ENCODE results near the gene PGAP2.

PGAP2 gene

GRCh38 chr11:3836903-3837302 is 28.5 kb downstream of the PGAP2 start:
- no peaks in the 10 kb centered on the region for H3K9me3 ChIP-seq (ENCODE audit: control insufficient read depth, low read depth, low read length)
- H3K4me1 ChIP-seq (ENCODE audit: control insufficient read depth, low read depth, low read length): peaks cover 20% of the 10 kb centered on the region
- peaks cover 1% of the 10 kb centered on the region for H3K27me3 ChIP-seq (ENCODE audit: control insufficient read depth, insufficient read depth, low read length)
- no peak overlapping the region for H3K9ac ChIP-seq (ENCODE audit: low read length)
- peaks cover 4% of the 10 kb centered on the region for H3K36me3 ChIP-seq (ENCODE audit: control insufficient read depth, low read depth, low read length)
- no peak overlapping the region for H3K27ac ChIP-seq (ENCODE audit: low read length)
- no peak overlapping the region for H3K4me3 ChIP-seq (ENCODE audit: low read length)

GRCh38 chr11:3837793-3838192 is 29.4 kb downstream of the PGAP2 start:
- H3K27me3 ChIP-seq (ENCODE audit: control insufficient read depth, insufficient read depth, low read length): peaks cover 5% of the 10 kb centered on the region
- no peaks in the 10 kb centered on the region for H3K36me3 ChIP-seq (ENCODE audit: control insufficient read depth, low read depth, low read length)
- H3K4me3 ChIP-seq (ENCODE audit: low read length): no peak overlapping the region
- H3K9me3 ChIP-seq (ENCODE audit: control insufficient read depth, low read depth, low read length): no peaks in the 10 kb centered on the region
- peaks cover 20% of the 10 kb centered on the region for H3K4me1 ChIP-seq (ENCODE audit: control insufficient read depth, low read depth, low read length)
- no peak overlapping the region for H3K27ac ChIP-seq (ENCODE audit: low read length)
- no peak overlapping the region for H3K9ac ChIP-seq (ENCODE audit: low read length)

GRCh38 chr11:3838504-3838903 is 30.1 kb downstream of the PGAP2 start:
- no peak overlapping the region for H3K9ac ChIP-seq (ENCODE audit: low read length)
- H3K27ac ChIP-seq (ENCODE audit: low read length): no peak overlapping the region
- no peaks in the 10 kb centered on the region for H3K9me3 ChIP-seq (ENCODE audit: control insufficient read depth, low read depth, low read length)
- H3K4me3 ChIP-seq (ENCODE audit: low read length): no peak overlapping the region
- peaks cover 5% of the 10 kb centered on the region for H3K27me3 ChIP-seq (ENCODE audit: control insufficient read depth, insufficient read depth, low read length)
- H3K36me3 ChIP-seq (ENCODE audit: control insufficient read depth, low read depth, low read length): no peaks in the 10 kb centered on the region
- peaks cover 20% of the 10 kb centered on the region for H3K4me1 ChIP-seq (ENCODE audit: control insufficient read depth, low read depth, low read length)

- Histone ChIP-seq H3K4me3 (ENCODE audit: low read length) (peak overlapping the region; percentile 77), H3K27me3 (ENCODE audit: control insufficient read depth, insufficient read depth, low read length) (peaks cover 5% of the 10 kb centered on the region), H3K9ac (ENCODE audit: low read length) (peak overlapping the region; percentile 58), H3K27ac (ENCODE audit: low read length) (no peak overlapping the region), H3K9me3 (ENCODE audit: control insufficient read depth, low read depth, low read length) (no peaks in the 10 kb centered on the region), H3K4me1 (ENCODE audit: control insufficient read depth, low read depth, low read length) (peaks cover 9% of the 10 kb centered on the region), H3K36me3 (ENCODE audit: control insufficient read depth, low read depth, low read length) (no peaks in the 10 kb centered on the region)
Observed at GRCh38 chr11:3840004-3840869, 31.9 kb downstream of the PGAP2 start.

DNA sequence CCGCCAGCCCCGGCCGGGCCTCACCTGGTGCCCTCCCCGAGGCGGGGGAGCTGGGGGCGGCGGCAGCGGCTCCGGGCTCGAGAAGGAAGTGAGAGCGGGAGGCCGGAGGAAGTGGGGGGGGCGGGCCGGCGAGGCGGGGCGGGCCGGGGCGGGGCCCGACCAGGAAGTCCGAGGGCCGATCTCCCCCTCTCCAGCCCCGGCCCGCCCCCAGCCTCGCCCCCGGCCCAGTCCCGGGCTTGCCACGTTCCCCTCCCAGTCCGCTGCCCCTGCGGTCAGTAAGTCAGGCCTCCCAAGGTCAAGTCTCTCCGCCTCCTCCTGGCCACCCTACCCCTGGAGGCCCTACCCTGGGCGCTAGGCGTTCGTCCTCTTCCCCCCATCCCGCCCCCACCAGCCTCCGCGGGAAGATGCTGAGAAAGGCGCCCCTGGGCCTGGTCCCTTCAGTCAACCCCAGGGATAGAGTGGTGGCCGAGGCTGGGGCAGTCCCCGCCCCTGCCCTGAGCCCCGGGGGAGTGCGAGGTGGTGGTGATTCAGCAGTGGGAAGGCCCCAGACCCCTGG is 32.6 kb downstream of the PGAP2 start, which contains the start of gene RHOG:
Gene RHOG, minus strand, starts transcription at position 90 of the 556 bp plus-strand sequence. CDS start 12,821 bp downstream, outside the sequence.
- Histone ChIP-seq H3K4me3 (ENCODE audit: low read length) (peak within 1 kb of the TSS; percentile 77), H3K27me3 (ENCODE audit: control insufficient read depth, insufficient read depth, low read length) (peaks cover 5% of the 10 kb centered on the region), H3K4me1 (ENCODE audit: control insufficient read depth, low read depth, low read length) (peaks cover 7% of the 10 kb centered on the region), H3K9ac (ENCODE audit: low read length) (peak within 1 kb of the TSS; percentile 58), H3K9me3 (ENCODE audit: control insufficient read depth, low read depth, low read length) (no peaks in the 10 kb centered on the region), H3K36me3 (ENCODE audit: control insufficient read depth, low read depth, low read length) (no peaks in the 10 kb centered on the region), H3K27ac (ENCODE audit: low read length) (no peak within 1 kb of the TSS)

DNA sequence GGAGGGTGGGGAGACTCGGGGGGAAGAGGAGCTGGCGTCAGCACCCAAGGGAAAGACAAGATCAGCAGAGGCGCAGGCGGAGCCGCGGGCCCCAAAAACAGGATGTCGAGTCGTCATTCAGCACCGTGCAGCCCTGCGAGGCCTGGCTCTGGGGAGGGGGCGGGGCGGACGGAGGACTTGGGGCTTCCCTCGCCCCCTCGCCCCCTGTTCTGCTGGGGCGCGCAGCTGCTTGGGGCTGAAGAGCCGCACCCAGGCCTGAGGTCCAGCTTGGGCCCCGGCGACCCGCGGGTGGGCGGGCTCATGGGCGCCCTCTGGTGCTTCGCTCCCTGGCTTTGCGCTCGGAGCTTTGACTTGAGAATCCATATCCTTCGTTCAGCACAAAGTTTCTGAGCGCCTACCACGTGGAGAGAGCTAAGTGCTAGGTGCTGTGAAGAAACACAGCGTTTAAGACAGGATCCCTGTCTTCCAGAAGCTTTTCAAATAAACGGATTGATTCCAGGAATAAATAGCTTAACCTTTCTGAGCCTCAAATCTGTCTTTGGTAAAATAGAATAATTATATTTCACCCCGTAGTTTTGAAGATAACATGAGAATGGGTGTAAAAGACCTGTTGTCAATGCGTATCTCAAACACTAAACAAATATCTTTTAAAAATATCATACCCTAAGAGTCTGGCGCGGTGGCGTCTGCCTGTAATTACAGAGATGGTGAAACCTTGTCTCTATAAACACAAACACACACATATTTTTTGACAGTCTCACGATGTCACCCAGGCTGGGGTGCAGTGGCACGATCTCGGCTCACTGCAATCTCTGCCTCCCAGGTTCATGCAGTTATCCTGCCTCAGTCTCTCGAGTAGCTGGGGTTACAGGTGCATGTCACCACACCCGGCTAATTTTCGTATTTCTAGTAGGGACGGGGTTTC is 33.3 kb downstream of the PGAP2 start:
- H3K4me3 ChIP-seq (ENCODE audit: low read length): peak overlapping the region; percentile 77
- H3K27me3 ChIP-seq (ENCODE audit: control insufficient read depth, insufficient read depth, low read length): peaks cover 5% of the 10 kb centered on the region
- no peaks in the 10 kb centered on the region for H3K9me3 ChIP-seq (ENCODE audit: control insufficient read depth, low read depth, low read length)
- H3K4me1 ChIP-seq (ENCODE audit: control insufficient read depth, low read depth, low read length): peaks cover 7% of the 10 kb centered on the region
- H3K36me3 ChIP-seq (ENCODE audit: control insufficient read depth, low read depth, low read length): no peaks in the 10 kb centered on the region
- no peak overlapping the region for H3K27ac ChIP-seq (ENCODE audit: low read length)
- H3K9ac ChIP-seq (ENCODE audit: low read length): peak overlapping the region; percentile 42

GRCh38 chr11:3843326-3843725 is 35.0 kb downstream of the PGAP2 start:
- Histone ChIP-seq H3K36me3 (ENCODE audit: control insufficient read depth, low read depth, low read length) (no peaks in the 10 kb centered on the region), H3K4me3 (ENCODE audit: low read length) (no peak overlapping the region), H3K27me3 (ENCODE audit: control insufficient read depth, insufficient read depth, low read length) (peaks cover 5% of the 10 kb centered on the region), H3K9ac (ENCODE audit: low read length) (no peak overlapping the region), H3K9me3 (ENCODE audit: control insufficient read depth, low read depth, low read length) (no peaks in the 10 kb centered on the region), H3K27ac (ENCODE audit: low read length) (no peak overlapping the region), H3K4me1 (ENCODE audit: control insufficient read depth, low read depth, low read length) (peaks cover 7% of the 10 kb centered on the region)

GRCh38 chr11:3845246-3845645 is 36.9 kb downstream of the PGAP2 start:
- H3K4me1 ChIP-seq (ENCODE audit: control insufficient read depth, low read depth, low read length): peaks cover 3% of the 10 kb centered on the region
- H3K27ac ChIP-seq (ENCODE audit: low read length): no peak overlapping the region
- no peaks in the 10 kb centered on the region for H3K9me3 ChIP-seq (ENCODE audit: control insufficient read depth, low read depth, low read length)
- H3K36me3 ChIP-seq (ENCODE audit: control insufficient read depth, low read depth, low read length): no peaks in the 10 kb centered on the region
- no peak overlapping the region for H3K4me3 ChIP-seq (ENCODE audit: low read length)
- H3K27me3 ChIP-seq (ENCODE audit: control insufficient read depth, insufficient read depth, low read length): peaks cover 5% of the 10 kb centered on the region
- H3K9ac ChIP-seq (ENCODE audit: low read length): no peak overlapping the region

GRCh38 chr11:3845670-3846069 is 37.3 kb downstream of the PGAP2 start:
- Histone ChIP-seq H3K9ac (ENCODE audit: low read length) (no peak overlapping the region), H3K27me3 (ENCODE audit: control insufficient read depth, insufficient read depth, low read length) (peaks cover 5% of the 10 kb centered on the region), H3K27ac (ENCODE audit: low read length) (no peak overlapping the region), H3K4me3 (ENCODE audit: low read length) (no peak overlapping the region), H3K36me3 (ENCODE audit: control insufficient read depth, low read depth, low read length) (no peaks in the 10 kb centered on the region), H3K4me1 (ENCODE audit: control insufficient read depth, low read depth, low read length) (peaks cover 3% of the 10 kb centered on the region), H3K9me3 (ENCODE audit: control insufficient read depth, low read depth, low read length) (no peaks in the 10 kb centered on the region)

- H3K4me3 ChIP-seq (ENCODE audit: low read length): no peak overlapping the region
- H3K36me3 ChIP-seq (ENCODE audit: control insufficient read depth, low read depth, low read length): no peaks in the 10 kb centered on the region
- H3K9ac ChIP-seq (ENCODE audit: low read length): no peak overlapping the region
- no peaks in the 10 kb centered on the region for H3K27me3 ChIP-seq (ENCODE audit: control insufficient read depth, insufficient read depth, low read length)
- H3K9me3 ChIP-seq (ENCODE audit: control insufficient read depth, low read depth, low read length): no peaks in the 10 kb centered on the region
- H3K4me1 ChIP-seq (ENCODE audit: control insufficient read depth, low read depth, low read length): peaks cover 5% of the 10 kb centered on the region
- H3K27ac ChIP-seq (ENCODE audit: low read length): no peak overlapping the region
Observed at GRCh38 chr11:3849297-3849874, 41.0 kb downstream of the PGAP2 start.

DNA sequence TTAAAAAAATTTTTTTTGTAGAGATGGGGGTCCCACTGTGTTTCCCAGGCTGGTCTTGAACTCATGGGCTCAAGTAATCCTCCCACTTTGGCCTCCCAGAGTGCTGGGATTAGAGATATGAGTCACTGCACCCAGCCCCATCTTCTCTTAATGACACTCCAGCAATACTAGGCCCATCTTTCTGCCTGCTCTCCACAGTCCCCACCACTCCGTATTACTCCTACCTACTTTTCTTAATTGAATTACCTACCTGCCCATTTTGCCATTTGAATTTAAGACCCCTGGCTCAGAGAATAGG is 45.1 kb downstream of the PGAP2 start:
- H3K9me3 ChIP-seq (ENCODE audit: control insufficient read depth, low read depth, low read length): no peaks in the 10 kb centered on the region
- peaks cover 18% of the 10 kb centered on the region for H3K27me3 ChIP-seq (ENCODE audit: control insufficient read depth, insufficient read depth, low read length)
- no peaks in the 10 kb centered on the region for H3K36me3 ChIP-seq (ENCODE audit: control insufficient read depth, low read depth, low read length)
- no peak overlapping the region for H3K27ac ChIP-seq (ENCODE audit: low read length)
- H3K4me3 ChIP-seq (ENCODE audit: low read length): no peak overlapping the region
- H3K9ac ChIP-seq (ENCODE audit: low read length): no peak overlapping the region
- H3K4me1 ChIP-seq (ENCODE audit: control insufficient read depth, low read depth, low read length): peaks cover 15% of the 10 kb centered on the region
